ENCODE measurements around the gene IDUA.

DNA sequence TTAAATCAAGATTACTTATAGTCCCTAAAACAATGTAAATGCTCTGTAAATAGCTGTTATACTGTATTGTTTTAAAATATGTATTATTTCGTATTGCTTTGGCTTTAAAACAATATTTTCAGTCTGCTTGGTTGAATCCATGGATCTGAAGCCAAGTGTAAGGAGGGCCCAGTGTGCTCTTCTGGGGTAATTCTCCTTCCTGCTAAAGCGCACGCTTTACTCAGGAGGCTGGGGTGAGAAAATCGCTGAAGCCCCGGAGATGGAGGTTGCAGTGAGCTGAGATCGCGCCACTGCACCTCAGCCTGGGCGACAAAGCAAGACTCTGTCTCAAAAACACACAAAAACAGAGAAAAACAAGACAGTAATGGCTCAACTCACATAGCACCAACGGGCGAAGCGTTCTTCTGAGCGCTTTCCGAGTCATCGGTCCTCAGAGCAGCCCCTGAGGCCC, 391 bp upstream of the IDUA start:
- TF ChIP-seq CTCF (IDR thresholded peaks at IDR 0.05), result no peak
- no peak for TF ChIP-seq POLR2A (IDR thresholded peaks at IDR 0.05)

All from tibial nerve (tissue), 3 donors.